SKM-1 treated with dmso at 0.1 percent for 144 hours (cell line): ENCODE results near the gene C1orf232.

Experiments
- DNase-seq: peaks from one replicate; lab custom pipeline; 2025; ENCODE audit not compliant: unreplicated experiment; lab: John Stamatoyannopoulos, UW

Gene C1orf232

GRCh38 chr1:26125382-26125781 is 43.4 kb downstream of the C1orf232 start:
- DNase-seq = no peak

GRCh38 chr1:26124418-26125331 is 44.1 kb downstream of the C1orf232 start:
- no peak for DNase-seq

- DNase-seq = no peak
Observed at GRCh38 chr1:26122988-26123973, 45.5 kb downstream of the C1orf232 start.

GRCh38 chr1:26121854-26122773 is 46.6 kb downstream of the C1orf232 start:
- no peak for DNase-seq

- no peak for DNase-seq
Observed at GRCh38 chr1:26119892-26120608, 48.7 kb downstream of the C1orf232 start.

DNA sequence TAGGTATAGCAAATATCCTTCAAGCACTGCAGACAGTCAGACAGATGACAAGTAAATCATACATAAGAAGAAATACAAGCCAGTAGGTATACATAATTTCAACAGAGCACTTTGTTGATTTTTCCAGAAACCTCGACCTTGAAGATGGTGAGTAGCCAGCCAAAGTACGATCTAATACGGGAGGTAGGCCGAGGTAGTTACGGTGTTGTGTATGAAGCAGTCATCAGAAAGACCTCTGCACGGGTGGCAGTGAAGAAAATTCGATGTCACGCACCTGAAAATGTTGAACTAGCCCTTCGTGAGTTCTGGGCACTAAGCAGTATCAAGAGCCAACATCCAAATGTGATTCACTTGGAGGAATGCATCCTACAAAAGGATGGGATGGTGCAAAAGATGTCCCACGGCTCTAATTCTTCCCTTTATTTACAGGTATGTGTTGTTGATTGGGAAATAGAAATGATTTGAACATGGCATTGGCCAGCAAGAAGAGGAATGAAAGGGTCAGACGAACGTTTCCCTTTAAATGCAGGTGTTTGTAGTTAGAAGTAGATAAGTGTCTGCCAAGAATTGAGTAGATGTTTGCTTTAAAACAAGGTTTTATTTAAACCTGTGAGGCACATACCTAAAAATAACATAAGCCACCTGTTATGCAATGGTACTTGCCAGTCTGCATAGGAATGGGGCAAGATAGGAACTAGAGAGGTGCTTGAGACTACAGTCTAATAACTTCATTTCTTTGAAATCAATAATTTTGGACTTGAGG is 54.4 kb downstream of the C1orf232 start:
- no peak for DNase-seq
